Neural progenitor cell (in vitro differentiated cells): Measurements from ENCODE around the gene HERC5. TPM values are rescaled to one million over a fixed set of nuclear protein-coding genes. Genes with fewer than 3 reads are reported as not detected.
A peak's percentile ranks its signal among the peaks of the same experiment; 100 is the strongest.
"Not testable (repeated sequence)": the region's sequence is repeated elsewhere in the genome, so short reads cannot be mapped to it uniquely, and the experiment has no call there.

Experiments
- DNase-seq: peaks from one replicate; pipeline ENCODE4 v3.0.0-alpha.2; 2016; ENCODE audit warnings: low spot score
- H2AFZ ChIP-seq: fragments of 200-600 bp; sonication (generic); replicated peaks from 2 replicates; pipeline ENCODE4 v1.6.1; 2016; ENCODE audit warnings: antibody characterized with exemption
- H3F3A ChIP-seq: fragments of 200-600 bp; sonication (generic); 2 replicates; pipeline ENCODE4 v1.6.1; 2016; ENCODE audit warnings: antibody characterized with exemption, low read depth
- H3K27ac ChIP-seq: fragments of 200-600 bp; sonication (generic); 2 replicates; pipeline ENCODE4 v1.5.1; 2016; ENCODE audit warnings: mild to moderate bottlenecking
- H3K27me3 ChIP-seq: fragments of 200-600 bp; sonication (generic); 2 replicates; pipeline ENCODE4 v1.6.1; 2016; ENCODE audit warnings: mild to moderate bottlenecking, moderate library complexity
- H3K36me3 ChIP-seq: fragments of 200-600 bp; sonication (generic); 2 replicates; pipeline ENCODE4 v1.5.1; 2016
- H3K4me1 ChIP-seq: fragments of 200-600 bp; sonication (generic); 2 replicates; pipeline ENCODE4 v1.6.1; 2016; ENCODE audit warnings: mixed run types
- H3K4me2 ChIP-seq: fragments of 200-600 bp; sonication (generic); 2 replicates; pipeline ENCODE4 v1.6.1; 2016
- H3K4me3 ChIP-seq: fragments of 200-600 bp; sonication (generic); 2 replicates; pipeline ENCODE4 v1.5.1; 2016
- H3K79me2 ChIP-seq: fragments of 200-600 bp; sonication (generic); 2 replicates; pipeline ENCODE4 v1.6.1; 2016; ENCODE audit warnings: low read depth
- H3K9ac ChIP-seq: fragments of 200-600 bp; sonication (generic); 2 replicates; pipeline ENCODE4 v1.6.1; 2016
- H3K9me3 ChIP-seq: fragments of 200-600 bp; sonication (generic); 2 replicates; pipeline ENCODE4 v1.5.1; 2016; ENCODE audit warnings: low read depth
- H4K20me1 ChIP-seq: fragments of 200-600 bp; sonication (generic); 2 replicates; pipeline ENCODE4 v1.6.1; 2016; ENCODE audit warnings: low read depth
- H3K27ac Mint-ChIP-seq: 3 replicates; pipeline ENCODE4 v1.8.0; 2021; ENCODE audit warnings: mixed read lengths
- H3K27me3 Mint-ChIP-seq: 2 replicates; pipeline ENCODE4 v1.8.0; 2022; ENCODE audit warnings: low read depth, mild to moderate bottlenecking, inconsistent platforms, moderate library complexity, mixed read lengths; ENCODE audit not compliant: insufficient read depth
- H3K36me3 Mint-ChIP-seq: 3 replicates; pipeline ENCODE4 v1.8.0; 2021; ENCODE audit warnings: mixed read lengths
- H3K4me1 Mint-ChIP-seq: 3 replicates; pipeline ENCODE4 v1.8.0; 2021; ENCODE audit warnings: mixed read lengths
- H3K4me3 Mint-ChIP-seq: 3 replicates; pipeline ENCODE4 v1.8.0; 2021; ENCODE audit warnings: mild to moderate bottlenecking, moderate library complexity, mixed read lengths
- H3K9me3 Mint-ChIP-seq: 3 replicates; pipeline ENCODE4 v1.8.0; 2020; ENCODE audit warnings: mixed read lengths
- CTCF ChIP-seq: fragments of 200-600 bp; sonication (generic); IDR thresholded peaks from 2 replicates; pipeline ENCODE4 v1.5.1; 2017; ENCODE audit warnings: antibody characterized with exemption, mild to moderate bottlenecking
- EZH2 ChIP-seq: fragments of 200-600 bp; sonication (generic); IDR thresholded peaks from 2 replicates; pipeline ENCODE4 v1.6.1; 2017; ENCODE audit warnings: antibody characterized with exemption, mild to moderate bottlenecking, moderate library complexity
- EZH2phosphoT487 ChIP-seq: fragments of 200-600 bp; sonication (generic); IDR thresholded peaks from 2 replicates; pipeline ENCODE4 v1.6.1; 2017; ENCODE audit warnings: antibody characterized with exemption
- total RNA-seq: library from RNA; depleted of rRNA; stranded (reverse); fragments of >200 nt; gene quantifications from 2 replicates; pipeline ENCODE4 v1.2.3, GENCODE V29; 2015; ENCODE audit warnings: low replicate concordance

HERC5 gene
- total RNA-seq, 1 donor from 2014 or later: 6.6 TPM

- DNase-seq: no peak
- Histone ChIP-seq H3K27ac (no peak overlapping the region), H4K20me1 (no peaks in the 10 kb centered on the region), H2AFZ (no peak overlapping the region), H3K27me3 (no peaks in the 10 kb centered on the region), H3K9ac (no peak overlapping the region), H3K36me3 (no peaks in the 10 kb centered on the region), H3K79me2 (no peaks in the 10 kb centered on the region), H3K4me3 (no peak overlapping the region), H3K4me2 (no peak overlapping the region), H3F3A (no peaks in the 10 kb centered on the region), H3K4me1 (no peaks in the 10 kb centered on the region), H3K9me3 (no peaks in the 10 kb centered on the region)
- Mint-ChIP-seq H3K4me3 (no peak overlapping the region), H3K4me1 (peaks cover 14% of the 10 kb centered on the region), H3K27me3 (no peaks in the 10 kb centered on the region), H3K27ac (no peak overlapping the region), H3K9me3 (no peaks in the 10 kb centered on the region), H3K36me3 (no peaks in the 10 kb centered on the region)
- TF ChIP-seq EZH2phosphoT487 (no peak), CTCF (no peak), EZH2 (no peak)
Observed at GRCh38 chr4:88435987-88436693, 20.8 kb upstream of the HERC5 start.

- H3K79me2 ChIP-seq, H3K27me3 ChIP-seq, H4K20me1 ChIP-seq, H3F3A ChIP-seq, H3K9me3 Mint-ChIP-seq, H3K36me3 ChIP-seq, H3K27ac ChIP-seq, DNase-seq, H3K4me2 ChIP-seq, H2AFZ ChIP-seq, H3K4me3 ChIP-seq, H3K9me3 ChIP-seq, H3K36me3 Mint-ChIP-seq, H3K9ac ChIP-seq, H3K27ac Mint-ChIP-seq, H3K4me3 Mint-ChIP-seq, H3K27me3 Mint-ChIP-seq, H3K4me1 ChIP-seq: not testable (repeated sequence)
- peaks cover 14% of the 10 kb centered on the region for H3K4me1 Mint-ChIP-seq
Observed at GRCh38 chr4:88437873-88438272, 19.0 kb upstream of the HERC5 start.

- no peaks in the 10 kb centered on the region for H3K36me3 ChIP-seq
- no peak for DNase-seq
- no peak for TF ChIP-seq EZH2phosphoT487
- TF ChIP-seq CTCF: no peak
- TF ChIP-seq EZH2: no peak
Observed at GRCh38 chr4:88439161-88439760, 17.7 kb upstream of the HERC5 start.

GRCh38 chr4:88440146-88440545 lies 16.8 kb upstream of the HERC5 start:
- Histone ChIP-seq H3F3A (no peaks in the 10 kb centered on the region), H3K4me2 (no peak overlapping the region), H3K4me3 (no peak overlapping the region), H3K4me1 (peaks cover 3% of the 10 kb centered on the region), H3K79me2 (no peaks in the 10 kb centered on the region), H3K9ac (no peak overlapping the region), H3K27ac (no peak overlapping the region), H3K27me3 (no peaks in the 10 kb centered on the region), H3K9me3 (no peaks in the 10 kb centered on the region), H3K36me3 (no peaks in the 10 kb centered on the region), H2AFZ (no peak overlapping the region), H4K20me1 (no peaks in the 10 kb centered on the region)
- no peak for DNase-seq
- no peak overlapping the region for H3K27ac Mint-ChIP-seq
- H3K27me3 Mint-ChIP-seq: no peaks in the 10 kb centered on the region
- TF ChIP-seq CTCF (no peak), EZH2phosphoT487 (no peak), EZH2 (no peak)
- peaks cover 14% of the 10 kb centered on the region for H3K4me1 Mint-ChIP-seq
- H3K36me3 Mint-ChIP-seq: no peaks in the 10 kb centered on the region
- peaks cover 5% of the 10 kb centered on the region for H3K9me3 Mint-ChIP-seq
- no peak overlapping the region for H3K4me3 Mint-ChIP-seq

More at GRCh38 chr4:88439161-88439760, 17.7 kb upstream of the HERC5 start:
- no peaks in the 10 kb centered on the region for H3K9me3 ChIP-seq
- H3K36me3 Mint-ChIP-seq: no peaks in the 10 kb centered on the region
- H3K4me2 ChIP-seq: no peak overlapping the region
- no peaks in the 10 kb centered on the region for H3K27me3 ChIP-seq
- H3K27ac Mint-ChIP-seq: peak overlapping the region; percentile 48
- H2AFZ ChIP-seq: no peak overlapping the region
- no peaks in the 10 kb centered on the region for H3F3A ChIP-seq
- H3K4me1 ChIP-seq: peaks cover 3% of the 10 kb centered on the region
- H3K9me3 Mint-ChIP-seq: peaks cover 5% of the 10 kb centered on the region
- peaks cover 14% of the 10 kb centered on the region for H3K4me1 Mint-ChIP-seq
- H3K27ac ChIP-seq: no peak overlapping the region
- no peaks in the 10 kb centered on the region for H3K79me2 ChIP-seq
- no peak overlapping the region for H3K4me3 ChIP-seq
- no peak overlapping the region for H3K4me3 Mint-ChIP-seq
- H3K9ac ChIP-seq: no peak overlapping the region
- H3K27me3 Mint-ChIP-seq: no peaks in the 10 kb centered on the region
- no peaks in the 10 kb centered on the region for H4K20me1 ChIP-seq
